Retinal pigment epithelial cell (primary cell): ENCODE data around the gene IFI16.
"Not testable (repeated sequence)": the region's sequence is repeated elsewhere in the genome, so short reads cannot be mapped to it uniquely, and the experiment has no call there.

ENCODE experiments used
- DNase-seq: peaks from one replicate; pipeline ENCODE4 v3.0.0-alpha.2; 2010; ENCODE audit warnings: low read depth
- H3K4me3 ChIP-seq: 2 replicates; pipeline ENCODE4 v1.5.1; 2011; ENCODE audit warnings: mild to moderate bottlenecking, low read length, control low read depth, moderate library complexity
- TF ChIP-seq, protein P1 (sequence below): conservative IDR thresholded peaks from 2 replicates; pipeline ENCODE4 v1.5.1; 2011; ENCODE audit warnings: low read depth, low read length, control low read depth, inconsistent platforms

IFI16 gene

DNA sequence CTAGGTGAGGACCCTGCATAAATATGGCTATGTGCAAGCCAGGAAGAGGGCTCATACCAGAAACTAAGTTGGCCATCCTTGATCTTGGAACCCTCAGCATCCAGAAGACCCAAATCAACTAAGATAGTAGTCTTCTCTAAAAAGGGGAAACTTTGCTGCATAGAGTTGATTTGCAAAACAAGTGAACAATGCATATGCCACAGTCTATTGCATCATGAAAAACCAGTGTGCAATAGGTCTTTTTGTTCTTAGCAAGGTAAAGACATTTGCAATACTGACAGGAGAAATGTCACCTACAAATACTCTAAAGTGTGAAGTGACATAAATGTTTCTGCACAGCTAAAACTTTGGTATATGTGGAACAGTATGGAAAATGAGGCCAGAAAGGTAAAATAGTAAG, 2.0 kb upstream of the IFI16 start:
- H3K4me3 ChIP-seq = no peak overlapping the region
- no peak for DNase-seq
- TF ChIP-seq, protein P1, sequence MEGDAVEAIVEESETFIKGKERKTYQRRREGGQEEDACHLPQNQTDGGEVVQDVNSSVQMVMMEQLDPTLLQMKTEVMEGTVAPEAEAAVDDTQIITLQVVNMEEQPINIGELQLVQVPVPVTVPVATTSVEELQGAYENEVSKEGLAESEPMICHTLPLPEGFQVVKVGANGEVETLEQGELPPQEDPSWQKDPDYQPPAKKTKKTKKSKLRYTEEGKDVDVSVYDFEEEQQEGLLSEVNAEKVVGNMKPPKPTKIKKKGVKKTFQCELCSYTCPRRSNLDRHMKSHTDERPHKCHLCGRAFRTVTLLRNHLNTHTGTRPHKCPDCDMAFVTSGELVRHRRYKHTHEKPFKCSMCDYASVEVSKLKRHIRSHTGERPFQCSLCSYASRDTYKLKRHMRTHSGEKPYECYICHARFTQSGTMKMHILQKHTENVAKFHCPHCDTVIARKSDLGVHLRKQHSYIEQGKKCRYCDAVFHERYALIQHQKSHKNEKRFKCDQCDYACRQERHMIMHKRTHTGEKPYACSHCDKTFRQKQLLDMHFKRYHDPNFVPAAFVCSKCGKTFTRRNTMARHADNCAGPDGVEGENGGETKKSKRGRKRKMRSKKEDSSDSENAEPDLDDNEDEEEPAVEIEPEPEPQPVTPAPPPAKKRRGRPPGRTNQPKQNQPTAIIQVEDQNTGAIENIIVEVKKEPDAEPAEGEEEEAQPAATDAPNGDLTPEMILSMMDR = no peak

DNA sequence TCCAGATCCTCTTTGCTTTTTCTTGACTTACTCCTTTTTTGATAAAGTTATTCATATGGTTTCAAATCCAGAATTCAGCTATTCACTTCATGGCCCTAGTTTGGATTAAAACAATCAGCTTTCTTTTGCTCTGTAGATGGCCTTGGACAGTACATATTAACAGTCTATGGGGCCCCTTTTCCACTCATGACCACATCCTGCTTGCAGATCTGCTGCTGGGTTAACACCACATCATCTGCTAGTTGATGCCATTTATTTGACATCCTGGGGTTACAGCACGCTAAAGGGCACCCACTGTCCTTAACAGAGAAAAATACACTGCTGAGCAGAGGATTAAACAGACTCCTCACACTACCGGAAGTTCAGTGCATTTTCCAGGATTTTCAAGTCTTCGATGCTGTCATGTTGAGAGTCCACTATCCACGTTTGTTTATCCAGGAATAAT, 941 bp upstream of the IFI16 start:
- H3K4me3 ChIP-seq = no peak overlapping the region
- DNase-seq = no peak
- TF ChIP-seq, protein P1 = no peak

DNA sequence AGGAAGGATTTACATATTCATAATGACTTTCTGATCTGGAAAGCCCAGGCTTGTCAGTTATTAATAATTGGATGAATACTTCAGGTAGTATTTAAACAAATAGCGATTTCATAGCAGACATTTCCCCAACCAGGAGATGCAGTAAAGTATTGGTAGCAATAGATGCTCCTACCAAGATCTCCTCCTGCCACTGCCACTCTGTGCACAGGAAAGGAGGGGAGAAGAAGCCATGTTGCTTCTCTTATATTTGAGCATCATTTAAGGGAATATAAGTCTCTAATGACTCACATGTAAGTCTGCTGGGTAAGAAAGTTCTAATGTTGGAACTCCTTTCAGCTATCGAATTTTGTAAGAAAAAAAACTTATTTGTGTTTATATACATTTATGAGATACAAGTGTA, 420 bp upstream of the IFI16 start:
- H3K4me3 ChIP-seq = peak overlapping the region; percentile 37
- TF ChIP-seq, protein P1 = no peak
- DNase-seq = no peak

DNA sequence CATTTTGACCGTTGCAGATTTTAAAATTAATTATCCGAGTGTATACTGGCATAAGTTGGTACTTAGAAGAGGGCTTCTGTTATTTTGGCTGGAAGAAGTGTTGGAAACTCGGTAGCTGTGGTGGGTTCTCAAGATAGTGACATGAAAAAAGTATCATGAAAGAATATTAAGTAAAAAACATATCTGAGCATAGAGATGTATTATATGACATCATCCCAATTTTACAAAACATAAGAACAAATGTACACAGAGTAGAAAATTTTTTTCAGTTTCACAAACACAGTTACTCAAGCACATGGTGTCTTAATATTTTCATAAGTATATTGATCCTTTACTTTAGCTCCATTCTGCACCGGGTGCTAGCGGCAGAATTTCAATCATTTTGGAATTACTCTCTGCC, 684 bp downstream of the IFI16 start:
- peak overlapping the region; percentile 37 for H3K4me3 ChIP-seq
- no peak for DNase-seq

DNA sequence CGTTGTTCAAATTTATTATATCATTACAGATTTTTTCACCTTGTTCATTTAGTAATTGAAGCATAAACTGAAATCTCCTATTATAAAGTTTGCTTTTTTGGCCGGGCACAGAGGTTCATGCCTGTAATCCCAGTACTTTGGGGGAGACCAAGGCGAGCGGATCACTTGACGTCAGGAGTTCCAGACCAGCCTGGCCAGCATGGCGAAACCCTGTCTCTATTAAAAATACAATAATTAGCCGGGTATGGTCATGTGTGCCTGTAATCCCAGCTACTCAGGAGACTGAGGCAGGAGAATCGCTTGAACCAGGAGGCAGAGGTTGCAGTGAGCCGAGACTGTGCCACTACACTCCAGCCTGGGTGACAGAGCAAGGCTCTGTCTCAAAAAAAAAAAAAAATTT, 1.3 kb downstream of the IFI16 start:
- H3K4me3 ChIP-seq = peak overlapping the region; percentile 37
- not testable (repeated sequence) for DNase-seq

More for the DNA sequence above, 684 bp downstream of the IFI16 start:
- TF ChIP-seq, protein P1 = no peak

DNA sequence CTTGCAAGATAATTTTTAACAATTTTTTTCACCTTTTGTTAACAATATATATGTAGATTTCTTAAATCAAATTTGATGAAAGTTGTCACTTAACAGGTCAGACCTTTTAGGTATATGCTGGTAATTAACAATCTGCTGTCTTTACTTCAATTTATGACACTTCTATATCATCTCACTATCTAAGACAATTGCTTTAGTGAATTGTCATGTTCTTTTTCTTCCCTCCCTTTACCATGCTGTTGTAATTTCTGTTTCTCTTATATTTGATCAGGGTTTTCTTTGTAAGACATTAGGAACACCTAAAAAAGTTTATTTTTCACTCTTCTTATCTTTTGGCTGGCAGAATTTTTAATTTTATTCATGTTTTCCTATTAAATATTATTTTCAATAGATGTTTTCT, 2.0 kb downstream of the IFI16 start:
- no peak overlapping the region for H3K4me3 ChIP-seq
- TF ChIP-seq, protein P1 = no peak
- DNase-seq = no peak

DNA sequence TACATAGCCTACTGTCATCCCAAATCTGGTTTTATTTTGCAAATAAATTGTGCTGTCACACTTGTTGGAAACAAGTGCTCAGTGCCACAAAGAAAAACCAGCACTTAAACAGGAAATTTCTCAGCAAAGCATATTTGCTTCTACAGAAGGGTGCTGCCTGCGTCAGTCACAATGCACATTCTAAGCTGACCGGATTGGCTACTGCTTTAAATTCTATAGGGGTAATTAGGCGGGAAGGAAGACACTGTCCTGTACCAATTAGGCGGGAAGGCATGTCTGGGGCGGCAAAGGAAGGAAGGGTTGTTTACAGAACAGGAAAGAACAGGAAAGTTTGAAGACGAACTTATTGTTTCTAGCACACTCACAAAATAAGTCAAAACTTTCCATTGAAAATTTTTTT, 2.8 kb downstream of the IFI16 start:
- DNase-seq = no peak
- TF ChIP-seq, protein P1 = no peak

More for the DNA sequence above, 2.8 kb downstream of the IFI16 start:
- H3K4me3 ChIP-seq = no peak overlapping the region
